ENCODE results near the gene MYOM1.
"Not testable (repeated sequence)": the region's sequence is repeated elsewhere in the genome, so short reads cannot be mapped to it uniquely, and the experiment has no call there.

The MYOM1 gene

DNA sequence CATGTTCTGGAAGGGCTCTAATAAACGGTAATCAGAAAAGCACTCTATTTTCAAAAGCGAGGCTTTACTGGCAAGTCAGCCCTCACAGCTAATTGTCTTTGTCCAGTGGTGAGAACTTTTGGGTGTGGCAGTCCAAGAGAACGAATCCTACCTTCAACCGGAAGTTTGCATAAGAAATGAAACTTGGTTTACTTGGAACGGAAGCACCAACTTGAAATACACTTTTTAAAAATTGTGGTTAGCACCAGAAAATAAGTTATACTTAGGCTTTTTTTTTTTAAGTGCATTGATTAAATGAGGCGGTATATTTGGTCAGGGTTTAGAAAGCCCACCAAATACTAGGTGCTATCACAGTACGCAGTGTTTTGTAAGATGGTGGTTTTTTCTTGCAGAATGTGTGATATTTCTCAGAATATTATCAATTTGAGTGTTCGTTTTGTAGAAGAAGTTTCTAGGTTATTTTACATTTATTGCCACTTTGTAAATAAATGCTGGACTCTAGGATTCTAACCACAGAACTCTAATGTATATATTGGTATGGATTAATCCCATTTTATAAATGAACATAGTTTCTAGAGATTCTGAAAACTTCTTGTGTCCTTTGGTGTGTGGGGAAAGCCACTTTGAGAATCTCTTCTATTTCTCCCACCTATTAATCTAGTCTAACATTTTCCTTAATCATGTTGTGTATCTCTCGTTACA is 29.0 kb upstream of the MYOM1 start:
- DNase-seq = peak in 1 of 2 experiments; percentile 5

DNA sequence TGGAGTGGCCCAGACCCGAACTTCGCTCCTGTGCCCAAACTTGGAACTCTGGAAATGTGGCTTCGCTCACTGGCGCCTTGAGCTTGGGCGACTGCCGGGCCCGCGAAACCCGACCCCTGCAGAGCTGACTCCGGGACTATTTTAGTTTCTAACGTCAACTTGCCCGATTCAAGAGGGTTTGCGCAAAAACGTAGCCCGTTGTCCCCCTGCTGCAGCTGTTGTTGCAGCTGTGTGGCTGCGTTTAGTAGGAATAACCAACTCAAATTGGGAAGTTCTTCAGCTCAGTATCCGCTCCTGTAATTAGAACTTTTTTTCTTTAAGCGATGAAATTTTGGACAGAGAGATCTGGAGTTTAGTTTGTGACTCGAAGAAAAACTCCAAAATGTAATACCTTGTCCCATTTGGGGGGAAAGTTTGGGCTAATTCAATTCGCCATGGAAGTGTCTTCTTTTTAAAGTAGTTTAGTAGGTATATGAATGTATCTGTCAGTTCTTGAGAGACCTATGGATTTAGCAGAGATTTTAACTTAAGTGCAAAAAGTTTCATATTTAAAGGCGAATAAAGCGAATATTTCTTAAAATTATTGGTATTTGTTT is 28.4 kb upstream of the MYOM1 start:
- peak in 1 of 2 experiments; percentile 37 for DNase-seq

DNA sequence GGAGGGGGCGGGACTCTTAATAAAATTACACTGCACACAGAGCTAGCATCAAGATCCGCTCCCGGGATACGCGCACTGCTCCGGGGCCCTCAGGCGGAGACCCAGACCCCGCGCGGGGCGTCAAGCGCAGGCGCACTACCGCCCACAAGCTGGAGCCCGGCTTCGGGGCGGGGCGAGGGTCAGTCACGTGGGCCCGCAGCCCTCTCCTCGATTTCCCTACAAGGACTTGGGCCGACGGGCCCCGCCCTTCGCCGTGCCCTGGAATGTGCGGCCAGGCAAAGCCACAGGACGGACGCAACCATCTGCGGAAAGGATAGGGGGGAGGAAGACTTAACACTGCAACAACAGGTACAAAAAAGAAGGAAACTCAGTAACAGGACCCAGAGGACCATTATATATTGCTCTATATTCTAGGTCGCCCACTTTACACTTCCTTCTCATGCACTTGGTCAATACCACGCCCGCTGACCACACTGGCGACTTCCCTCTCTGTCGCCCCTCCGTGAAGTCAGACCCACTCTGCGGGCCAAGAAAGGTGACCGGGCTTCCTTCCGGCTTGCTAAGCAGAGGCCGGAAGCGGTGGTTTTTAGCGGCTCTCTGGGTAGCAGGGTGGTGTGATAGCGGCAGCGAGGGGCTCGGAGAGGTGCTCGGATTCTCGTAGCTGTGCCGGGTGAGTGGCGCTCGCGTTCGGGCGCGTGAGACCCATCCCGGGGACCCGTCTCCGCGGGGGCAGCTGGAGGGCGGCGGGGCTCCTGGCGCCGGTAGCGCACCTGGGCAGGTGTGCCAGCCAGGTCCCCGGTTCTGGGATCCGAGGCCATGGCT is 27.7 kb upstream of the MYOM1 start, which contains the start of gene MYL12A:
Gene MYL12A (plus strand): TSS at position 562 of the 822 bp plus-strand sequence. CDS start 5,447 bp downstream, outside the sequence.
- peak; percentile 87 to 95 for DNase-seq

DNA sequence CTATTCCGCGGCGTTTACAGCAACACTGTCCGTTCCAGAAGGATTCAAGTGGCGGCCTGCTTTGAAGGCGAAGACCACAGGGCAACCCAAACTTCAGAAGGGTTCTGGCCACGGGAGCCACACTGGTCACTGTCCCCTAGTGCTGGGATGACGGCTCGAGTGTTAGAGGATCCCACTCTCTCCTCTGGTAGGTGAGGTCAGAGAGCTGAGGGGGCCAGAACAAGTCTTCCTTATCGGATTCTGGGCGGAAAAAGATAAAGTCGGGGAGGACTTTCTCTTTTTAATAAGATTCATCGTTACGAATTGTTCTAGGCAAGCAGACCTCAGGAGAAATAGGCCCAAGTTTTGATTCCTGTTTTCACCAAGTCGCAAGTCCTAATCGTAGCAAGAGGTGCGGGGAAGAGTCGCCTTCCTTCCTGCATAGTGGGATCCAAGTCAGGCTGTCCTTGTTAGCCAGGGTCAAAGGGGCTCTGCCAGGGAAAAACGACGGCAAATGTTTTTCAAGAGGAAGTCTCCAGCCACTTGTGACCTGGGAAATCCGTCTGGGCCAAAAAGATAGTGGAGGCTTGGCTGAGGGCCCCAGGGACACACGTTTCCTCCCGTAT is 27.0 kb upstream of the MYOM1 start:
- peak in 1 of 2 experiments; percentile 29 for DNase-seq

DNA sequence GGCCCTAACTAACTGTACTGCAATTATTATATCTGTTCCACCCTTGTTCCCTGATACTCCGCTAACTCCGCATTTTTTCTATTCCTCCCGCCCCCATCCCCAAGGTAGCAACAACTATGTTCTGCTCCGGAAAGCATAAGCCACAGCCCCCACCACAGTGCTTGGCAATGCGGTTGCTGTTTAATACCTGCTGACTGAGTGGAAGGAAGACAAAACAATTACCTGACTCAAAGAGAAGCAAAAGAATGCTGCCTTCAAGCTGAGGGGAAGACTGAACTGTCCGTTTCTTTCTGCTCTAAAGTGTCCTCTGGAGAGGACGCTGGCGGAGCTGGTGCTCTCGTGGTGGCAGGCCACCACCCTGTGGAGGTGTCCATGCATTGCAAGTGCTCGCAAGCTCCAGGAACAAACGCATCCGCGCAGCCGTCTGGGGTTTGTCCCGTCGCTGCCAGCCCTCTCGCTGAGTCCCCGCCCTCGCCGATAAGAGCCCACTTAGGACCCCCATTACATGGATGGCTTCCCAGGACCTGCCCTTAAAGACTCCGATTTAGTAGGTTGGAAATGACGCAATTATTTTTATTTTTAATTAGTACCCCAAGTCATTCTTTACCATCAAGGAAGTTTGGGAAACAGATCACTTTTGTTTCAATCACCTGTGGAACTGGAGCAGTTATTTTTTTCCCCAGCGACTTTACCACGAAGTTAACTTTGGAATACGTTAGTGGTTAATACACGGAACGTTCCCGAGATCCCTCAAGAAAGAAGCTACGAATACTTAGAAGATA is 26.3 kb upstream of the MYOM1 start:
- DNase-seq = peak; percentile 41 to 85

DNA sequence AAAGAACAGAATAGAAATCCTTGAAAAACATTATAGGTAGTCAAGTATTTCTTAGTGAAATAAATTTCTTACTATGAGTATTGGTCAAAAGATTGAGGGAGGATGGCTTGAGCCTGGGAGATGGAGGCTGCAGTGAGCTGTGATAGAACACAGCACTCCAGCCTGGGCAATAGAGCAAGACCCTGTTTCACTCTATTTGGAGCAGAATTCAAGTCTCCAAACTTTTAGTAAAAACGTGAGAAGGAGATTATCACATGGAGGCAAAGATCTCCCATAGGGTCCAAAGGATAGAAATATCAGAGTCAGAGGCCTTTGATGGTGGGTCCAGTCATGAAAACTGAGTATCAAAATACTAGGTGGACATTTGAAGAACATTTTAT is 25.4 kb upstream of the MYOM1 start:
- DNase-seq = no peak

DNA sequence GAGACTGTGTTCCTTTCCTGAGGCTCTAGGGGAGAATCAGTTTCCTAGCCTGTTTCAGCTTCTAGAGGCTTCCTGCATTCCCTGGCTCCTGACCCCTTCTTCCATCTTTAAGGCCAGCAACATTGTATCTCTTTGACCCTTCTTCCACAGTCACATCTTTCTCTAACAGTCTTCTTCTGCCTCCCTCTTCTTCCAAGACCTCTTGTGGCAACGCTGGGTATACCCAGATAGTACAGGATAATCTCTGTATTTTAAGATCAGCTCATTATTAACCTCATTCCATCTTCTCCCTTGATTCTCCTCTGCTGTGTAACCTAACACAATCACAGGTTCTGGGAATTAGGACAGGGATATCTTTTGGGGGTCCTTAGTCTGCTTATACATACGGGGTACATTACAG is 19.0 kb upstream of the MYOM1 start:
- no peak for DNase-seq

DNA sequence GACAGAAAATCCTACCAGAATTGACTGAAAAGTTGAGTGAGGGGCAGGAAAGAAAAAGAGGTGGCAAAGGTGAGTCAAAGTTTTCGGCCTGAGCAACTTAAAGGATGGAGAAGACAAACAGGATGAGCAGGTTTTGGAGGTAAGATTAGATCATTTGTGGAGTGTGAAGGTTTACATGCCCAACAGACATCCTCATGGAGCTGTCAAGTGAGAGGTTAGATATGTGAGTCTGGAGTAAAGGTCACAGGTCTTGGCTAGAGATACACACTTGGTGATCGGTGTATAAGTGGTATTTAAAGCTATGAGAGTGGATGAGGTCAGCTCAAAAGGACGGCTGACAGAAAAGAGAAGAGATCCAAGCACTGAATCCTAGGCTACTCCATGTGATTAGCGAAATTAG is 16.7 kb upstream of the MYOM1 start:
- no peak for DNase-seq

DNA sequence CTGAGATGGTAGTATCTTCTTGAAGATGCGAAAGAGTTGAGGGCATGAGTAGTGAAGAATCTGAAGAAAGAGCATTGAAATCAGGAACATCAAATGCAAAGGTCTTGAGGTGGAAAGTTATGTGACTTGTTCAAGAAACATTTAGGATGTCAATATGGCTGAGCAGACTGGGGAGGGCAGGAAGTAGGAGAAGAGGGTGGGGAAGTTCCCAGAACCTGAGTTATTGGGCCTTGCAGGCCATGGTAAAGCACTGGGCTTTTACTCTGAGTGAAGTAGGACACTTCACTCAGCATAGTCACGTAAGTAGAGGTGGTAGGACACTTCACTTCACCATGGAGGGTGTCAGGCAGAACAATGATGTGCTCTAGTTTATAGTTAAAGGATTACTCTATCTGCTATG is 16.1 kb upstream of the MYOM1 start:
- DNase-seq = no peak

DNA sequence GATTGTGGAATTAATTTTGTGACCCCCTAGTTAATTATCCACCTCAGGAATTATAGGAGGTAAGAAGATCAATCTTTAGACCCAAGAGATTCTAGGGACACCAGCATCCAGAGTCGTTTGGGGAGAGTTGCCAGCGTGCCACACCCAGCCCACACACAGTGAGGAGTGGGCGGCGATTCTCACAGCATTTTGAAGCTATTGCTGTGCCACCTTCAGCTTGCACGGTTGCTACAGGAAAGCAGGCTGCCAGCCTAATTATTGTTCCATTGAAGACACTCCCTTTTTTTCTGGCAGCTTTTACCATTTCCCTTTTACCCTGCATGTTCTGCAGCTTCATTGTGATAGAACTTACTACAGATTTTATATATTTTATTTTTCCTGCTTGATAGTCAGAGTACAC is 14.7 kb upstream of the MYOM1 start:
- no peak for DNase-seq

DNA sequence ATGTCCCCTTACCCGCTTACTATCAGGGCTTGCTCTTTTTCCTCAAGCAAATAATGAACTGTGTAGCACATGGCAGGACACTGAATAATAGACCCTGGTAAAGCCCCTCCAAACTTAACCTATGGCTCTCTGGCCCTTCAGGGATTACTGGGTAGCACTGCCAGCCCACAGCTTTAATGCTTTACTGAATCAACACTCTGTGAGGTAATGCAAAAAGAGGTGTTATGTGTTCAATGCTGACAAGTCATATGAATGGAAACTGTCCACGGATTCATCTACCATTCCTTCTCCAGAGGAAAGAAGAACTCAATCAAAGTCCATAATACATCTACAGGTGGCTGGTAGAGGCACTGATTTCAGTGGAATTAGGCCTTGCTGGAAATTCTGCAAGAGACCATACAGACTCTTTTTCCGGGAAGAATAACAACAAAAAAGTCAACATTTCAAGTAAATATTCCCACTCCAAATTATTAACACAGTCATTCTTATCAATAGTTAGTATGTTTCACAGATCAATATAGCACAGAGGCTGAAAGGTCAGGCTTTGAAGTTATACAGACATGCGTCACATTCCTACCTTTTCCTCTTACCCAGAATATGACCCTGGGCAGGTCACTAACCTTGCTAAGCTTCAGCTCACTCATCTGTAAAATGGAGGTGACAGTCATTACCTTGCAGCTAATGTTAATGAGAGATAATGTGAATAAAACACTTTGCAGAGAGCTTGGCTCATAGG is 13.8 kb upstream of the MYOM1 start:
- no peak for DNase-seq

DNA sequence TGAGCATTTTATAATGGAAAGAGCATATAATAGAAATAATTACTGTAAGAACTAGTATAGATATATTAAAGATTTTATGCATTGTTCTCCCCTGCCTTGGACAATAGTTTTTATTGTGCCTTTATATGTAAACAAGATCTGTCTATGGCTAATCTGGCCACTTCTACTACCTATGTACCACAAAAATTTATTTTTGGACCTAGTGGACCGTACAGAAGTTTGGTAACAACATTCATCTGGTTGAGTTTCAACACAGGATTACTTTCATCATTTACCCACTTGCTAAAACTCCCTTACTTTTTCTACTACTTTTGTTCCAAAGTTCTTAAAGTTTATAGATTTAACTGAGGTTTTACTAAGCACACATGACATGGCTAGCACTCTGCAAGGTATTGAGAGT is 13.2 kb upstream of the MYOM1 start:
- no peak for DNase-seq

DNA sequence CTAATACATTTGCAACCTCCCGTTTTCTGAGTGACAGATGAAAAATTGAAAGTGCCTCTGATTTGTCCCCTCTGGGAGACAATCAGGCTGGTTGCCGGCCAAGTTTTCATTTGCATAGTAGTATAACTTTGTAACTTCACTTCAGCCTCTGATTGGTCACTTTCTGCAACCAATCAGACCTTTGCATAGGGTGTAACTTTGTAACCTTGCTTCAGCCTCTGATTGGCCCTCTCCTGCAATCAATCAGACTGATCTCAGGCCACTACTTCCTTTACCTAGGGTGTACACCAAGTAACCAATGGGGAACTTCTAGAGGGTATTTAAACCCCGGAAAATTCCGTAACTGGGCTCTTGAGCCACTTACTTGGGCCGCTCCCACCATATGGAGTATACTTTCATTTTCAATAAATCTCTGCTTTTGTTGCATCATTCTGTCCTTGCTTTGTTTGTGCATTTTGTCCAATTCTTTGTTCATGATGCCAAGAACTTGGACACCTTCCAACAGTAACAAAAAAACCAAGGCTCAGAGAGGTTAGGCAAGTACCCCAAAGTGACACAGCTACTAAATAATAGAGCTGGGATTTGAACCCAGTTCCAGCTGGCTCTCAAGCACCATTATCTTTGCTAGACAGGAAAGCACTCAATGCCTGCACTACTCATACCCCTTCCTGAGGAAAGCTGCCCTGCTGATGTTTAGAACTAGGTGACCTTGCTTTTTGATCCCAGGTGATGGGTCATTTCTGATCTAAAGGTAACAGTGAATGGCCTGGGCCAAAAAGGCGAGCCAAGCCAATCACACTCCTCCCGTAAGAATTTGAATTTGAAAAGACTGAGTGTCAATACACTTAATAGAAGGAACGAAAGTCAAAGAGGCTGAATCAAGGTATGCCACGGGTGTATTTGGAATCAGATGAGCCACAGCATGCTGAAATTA is 10.9 kb upstream of the MYOM1 start:
- DNase-seq = no peak

DNA sequence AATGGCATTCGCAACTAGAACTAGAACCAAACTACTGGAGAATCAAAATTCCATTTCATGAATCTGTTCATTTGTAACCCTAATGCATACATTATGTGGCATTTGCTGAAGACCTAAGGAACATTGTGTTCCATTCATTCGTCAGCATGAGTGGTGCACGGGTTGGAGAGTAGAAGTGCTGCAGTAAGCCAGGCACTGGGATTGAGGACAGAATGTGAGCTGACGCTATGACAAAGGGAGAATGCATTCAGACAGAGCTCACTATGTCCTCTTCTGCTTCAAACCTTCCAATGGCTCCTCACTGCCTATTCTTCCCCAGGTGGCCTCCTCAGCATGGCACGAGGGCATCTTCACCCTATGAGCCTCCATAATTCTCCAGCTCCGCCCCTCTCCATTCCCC is 6.3 kb upstream of the MYOM1 start:
- DNase-seq = no peak

DNA sequence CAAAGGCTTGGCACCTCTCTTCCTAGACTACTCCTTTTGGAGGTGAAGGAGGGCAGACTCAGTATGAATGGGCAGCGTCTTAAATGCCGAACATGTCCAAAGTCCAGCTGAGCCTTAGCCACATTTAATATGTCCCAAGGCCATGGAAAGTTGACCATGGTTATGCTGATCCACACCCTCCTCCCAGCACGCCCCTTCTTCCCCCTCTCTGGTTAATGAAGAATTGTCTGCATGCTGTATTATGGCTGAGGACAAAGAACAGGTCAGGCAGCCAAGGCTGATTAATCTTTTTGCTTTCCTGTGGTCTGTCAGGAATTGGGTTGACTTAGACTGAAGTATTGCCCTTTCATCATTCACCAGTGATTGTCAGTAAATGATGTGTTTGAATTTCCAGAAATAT is 5.8 kb upstream of the MYOM1 start:
- no peak for DNase-seq

DNA sequence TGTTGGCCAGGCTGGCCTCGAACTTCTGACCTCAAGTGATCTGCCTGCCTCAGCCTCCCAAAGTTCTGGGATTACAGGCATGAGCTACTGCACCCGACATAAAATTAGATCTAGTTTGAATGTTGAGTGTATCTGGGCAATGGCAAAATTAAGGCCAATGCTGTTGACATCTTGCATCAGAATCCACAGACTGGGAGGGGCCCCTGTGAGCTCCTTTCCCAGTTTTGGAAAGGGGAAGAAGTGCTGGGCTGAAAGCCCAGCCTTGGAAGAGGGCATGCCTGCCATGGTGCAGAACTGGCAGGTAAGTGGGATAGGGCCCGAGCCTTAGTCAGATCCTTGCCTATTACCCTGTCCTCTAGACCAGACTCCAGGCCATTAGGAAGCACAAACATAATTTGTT is 4.5 kb upstream of the MYOM1 start:
- DNase-seq = no peak

DNA sequence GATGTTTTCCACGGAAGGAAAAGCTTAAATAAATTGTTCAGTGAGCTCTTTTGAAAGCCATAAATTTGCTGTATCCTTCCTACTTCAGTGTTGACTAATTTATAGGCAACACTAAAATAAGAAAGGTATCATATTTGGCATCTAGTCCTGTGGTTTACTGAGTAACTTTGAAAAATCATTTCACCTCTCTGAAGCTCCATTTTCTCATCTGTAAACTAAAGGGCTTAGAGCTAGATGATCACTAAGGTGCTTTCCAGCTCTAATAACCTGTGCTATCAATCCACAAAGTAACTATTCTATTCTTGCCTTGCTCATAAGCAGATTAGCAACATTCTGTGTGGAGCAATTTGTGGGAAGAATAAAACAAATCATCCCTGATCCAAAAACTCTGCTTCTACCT is 3.6 kb upstream of the MYOM1 start:
- no peak for DNase-seq

DNA sequence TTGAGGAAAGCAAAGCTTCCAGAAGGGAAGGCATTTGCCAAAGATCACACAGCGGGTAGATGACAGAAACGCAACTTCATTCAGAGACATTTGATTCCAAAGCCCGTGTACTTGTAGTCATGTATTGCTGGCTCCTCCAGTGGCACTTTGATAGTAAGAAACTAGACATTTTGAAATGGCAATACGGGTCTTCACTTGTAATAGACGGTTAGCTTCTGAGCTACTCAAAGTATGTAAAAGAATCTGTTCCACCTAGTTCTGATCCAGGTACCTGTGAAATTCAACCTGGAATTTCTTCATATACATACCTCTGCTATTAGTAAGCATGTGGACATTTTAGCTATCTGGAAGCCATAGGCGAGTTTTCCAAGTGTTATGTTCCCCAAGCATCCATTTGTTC is 1.7 kb upstream of the MYOM1 start:
- no peak for DNase-seq

DNA sequence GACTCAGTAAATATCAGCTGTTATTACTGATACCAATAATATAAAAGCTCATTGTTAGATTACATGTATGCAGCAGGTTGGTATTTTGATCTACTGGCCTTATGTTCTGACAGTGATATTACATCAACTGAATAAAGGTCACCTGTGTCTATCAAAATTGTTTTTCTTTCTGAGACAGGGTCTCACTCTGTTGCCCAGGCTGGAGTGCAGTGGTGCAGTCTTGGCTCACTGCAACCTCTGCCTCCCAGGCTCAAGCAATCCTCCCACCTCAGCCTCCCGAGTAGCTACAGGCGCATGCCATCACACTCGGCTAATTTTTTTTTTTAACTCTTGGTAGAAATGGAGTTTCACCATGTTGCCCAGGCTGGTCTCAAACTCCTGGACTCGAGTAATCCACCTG is 1.1 kb upstream of the MYOM1 start:
- not testable (repeated sequence) for DNase-seq

DNA sequence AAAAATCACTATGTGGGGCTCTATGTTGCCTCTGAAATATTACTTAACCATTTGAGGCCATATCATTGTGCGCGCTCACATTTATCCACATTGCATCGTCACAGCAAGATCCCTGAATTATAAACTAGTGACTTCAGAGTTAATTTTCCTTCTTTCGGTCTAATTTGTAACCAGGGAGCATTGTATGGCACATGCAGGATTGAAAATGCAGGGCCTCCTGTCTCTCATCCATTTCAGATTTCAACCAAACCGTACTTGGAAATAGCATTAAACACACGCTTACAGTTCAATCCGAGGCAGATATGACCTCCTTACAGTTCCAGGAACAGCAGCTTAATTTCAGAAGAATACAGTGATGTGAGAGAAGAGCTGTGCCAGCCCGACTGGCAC is 532 bp downstream of the MYOM1 start:
- DNase-seq = no peak

DNA sequence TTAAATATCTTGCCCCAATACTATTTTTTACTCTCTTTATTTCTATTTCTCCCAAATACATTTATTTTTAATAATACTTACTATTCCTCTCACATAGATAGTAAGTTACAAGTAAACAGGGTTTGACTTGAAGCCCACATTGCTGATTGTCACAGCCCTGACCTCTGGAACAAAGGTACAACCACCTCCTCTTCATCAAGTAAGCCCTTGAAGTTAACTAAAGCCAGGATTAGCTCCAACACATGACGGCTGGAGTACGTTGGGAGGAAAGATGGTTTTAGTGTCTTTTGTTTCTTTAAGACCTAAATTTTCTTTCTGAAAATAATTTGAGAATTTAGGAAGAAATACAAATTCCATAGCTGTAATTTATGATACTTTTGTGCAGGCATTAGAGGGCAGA is 949 bp downstream of the MYOM1 start:
- no peak for DNase-seq

Data from NCI-H526 (cell line).